MM.1S (cell line): ENCODE data around the gene PCYT2.

ENCODE experiments used
- CTCF ChIP-seq: fragments of 300-600 bp; sonication (generic); IDR thresholded peaks from 2 replicates; pipeline ENCODE4 v1.5.1; 2016; ENCODE audit warnings: antibody characterized with exemption, low read length, mixed read lengths
- EZH2 ChIP-seq: fragments of 300-600 bp; sonication (generic); optimal IDR thresholded peaks from 2 replicates; pipeline ENCODE3; 2017; ENCODE audit warnings: low read depth, mild to moderate bottlenecking, antibody characterized with exemption, low read length, mixed read lengths
- EZH2phosphoT487 ChIP-seq: fragments of 300-600 bp; sonication (generic); IDR thresholded peaks from 2 replicates; pipeline ENCODE4 v1.6.1; 2018; ENCODE audit warnings: antibody characterized with exemption, low read length

- TF ChIP-seq CTCF (no peak), EZH2 (no peak), EZH2phosphoT487 (no peak)
These were observed 9.8 kb downstream of the PCYT2 start for GRCh38 chr17:81901167-81902022.
